H1 (cell line): ENCODE results near the gene CD226. TPM values are rescaled to one million over a fixed set of nuclear protein-coding genes. Genes with fewer than 3 reads are reported as not detected.
A peak's percentile ranks its signal among the peaks of the same experiment; 100 is the strongest.

ENCODE experiments used
- CTCF ChIA-PET: fragments of 300-600 bp; sonication (Branson Sonifier 250); formaldehyde crosslinking; loops from one replicate; lab custom pipeline; 2021; ENCODE audit not compliant: partially characterized antibody; lab: Charles Lee
- POLR2A ChIA-PET: fragments of 300-600 bp; sonication (Branson Sonifier 250); formaldehyde crosslinking; loops from one replicate; lab custom pipeline; 2021; ENCODE audit warnings: inconsistent platforms; ENCODE audit not compliant: partially characterized antibody; lab: Charles Lee
- DNase-seq, 2 experiments: peaks; one replicate each; pipeline versions ENCODE4 v3.0.0 to v3.0.0-alpha.2; 2010 to 2022; ENCODE audit warnings: low spot score in 2 of 2, low read depth in 1 of 2, mixed read lengths in 1 of 2
- FAIRE-seq: peaks from 2 replicates; lab custom pipeline; 2011; peaks lifted over from hg19 to GRCh38; lab: Jason Lieb, UNC
- H2AFZ ChIP-seq: 2 replicates; pipeline ENCODE4 v1.8.1; 2012; ENCODE audit warnings: low read length, inconsistent platforms
- H2AK5ac ChIP-seq: 2 replicates; pipeline ENCODE4 v1.6.1; 2013; ENCODE audit warnings: low read depth, low read length
- H2BK120ac ChIP-seq: replicated peaks from 2 replicates; pipeline ENCODE3; 2013; ENCODE audit warnings: low read depth, low read length, inconsistent platforms
- H2BK12ac ChIP-seq: 2 replicates; pipeline ENCODE4 v1.6.1; 2013; ENCODE audit warnings: low read depth, low read length
- H2BK15ac ChIP-seq: 2 replicates; pipeline ENCODE4 v1.6.1; 2013; ENCODE audit warnings: low read length
- H2BK20ac ChIP-seq: 2 replicates; pipeline ENCODE4 v1.6.1; 2013; ENCODE audit warnings: low read length
- H2BK5ac ChIP-seq: 2 replicates; pipeline ENCODE4 v1.6.1; 2013; ENCODE audit warnings: low read depth, low read length
- H3K14ac ChIP-seq: 2 replicates; pipeline ENCODE4 v1.6.1; 2013; ENCODE audit warnings: inconsistent platforms; ENCODE audit not compliant: insufficient read length
- H3K18ac ChIP-seq: 2 replicates; pipeline ENCODE4 v1.6.1; 2013; ENCODE audit warnings: low read length; ENCODE audit errors: extremely low read depth
- H3K23ac ChIP-seq: 2 replicates; pipeline ENCODE4 v1.6.1; 2013; ENCODE audit warnings: inconsistent platforms; ENCODE audit not compliant: insufficient read length
- H3K23me2 ChIP-seq: 2 replicates; pipeline ENCODE4 v1.6.1; 2013; ENCODE audit warnings: low read depth, low read length
- H3K27ac ChIP-seq: 2 replicates; pipeline ENCODE4 v1.6.1; 2011; ENCODE audit warnings: low read depth, low read length, inconsistent platforms
- H3K27me3 ChIP-seq, 4 experiments: replicated peaks in 1 of 4; 1 replicate in 1 of 4; 2 replicates in 3 of 4; pipeline versions ENCODE4 v1.6.1 to v1.8.1; 2011 to 2013; ENCODE audit warnings: low read length in 3 of 4, mild to moderate bottlenecking in 3 of 4, inconsistent platforms in 2 of 4, mixed read lengths in 2 of 4, moderate library complexity in 1 of 4; ENCODE audit not compliant: control insufficient read depth in 3 of 4, insufficient read depth in 3 of 4; ENCODE audit errors: extremely low read depth in 1 of 4
- H3K36me3 ChIP-seq, 4 experiments: 2 replicates each; pipeline versions ENCODE4 v1.6.1 to v1.8.1; 2011 to 2013; ENCODE audit warnings: mild to moderate bottlenecking in 4 of 4, low read length in 3 of 4, moderate library complexity in 2 of 4, control low read depth in 1 of 4, inconsistent platforms in 1 of 4; ENCODE audit not compliant: insufficient read depth in 4 of 4, control insufficient read depth in 2 of 4
- H3K4ac ChIP-seq: replicated peaks from 2 replicates; pipeline ENCODE3; 2013; ENCODE audit warnings: low read length, low read depth, mixed read lengths, inconsistent platforms; ENCODE audit not compliant: insufficient read length
- H3K4me1 ChIP-seq, 4 experiments: replicated peaks in 1 of 4; 1 replicate in 1 of 4; 2 replicates in 3 of 4; pipeline versions ENCODE4 v1.6.1 to v1.8.1; 2011 to 2013; ENCODE audit warnings: low read length in 3 of 4, inconsistent platforms in 2 of 4, mixed read lengths in 1 of 4; ENCODE audit not compliant: insufficient read depth in 4 of 4, control insufficient read depth in 3 of 4
- H3K4me2 ChIP-seq, 2 experiments: 2 replicates each; pipeline versions ENCODE4 v1.6.1 to v1.8.1; 2011 to 2013; ENCODE audit warnings: low read depth in 2 of 2, low read length in 2 of 2, control low read depth in 1 of 2, inconsistent platforms in 1 of 2, mild to moderate bottlenecking in 1 of 2; ENCODE audit not compliant: insufficient read depth in 1 of 2
- H3K4me3 ChIP-seq, 4 experiments: fragments of 200-600, 300-600 bp in 1 of 4; sonication (generic), shearing (Covaris generic), sonication (Bioruptor Twin) in 1 of 4; 2 replicates each; pipeline versions ENCODE4 v1.5.1 to v1.8.1; 2011 to 2016; ENCODE audit warnings: low read length in 4 of 4, low read depth in 3 of 4, control low read depth in 2 of 4, inconsistent platforms in 2 of 4, mild to moderate bottlenecking in 2 of 4, mixed read lengths in 1 of 4, moderate library complexity in 1 of 4; ENCODE audit not compliant: insufficient read depth in 2 of 4; ENCODE audit errors: extremely low read depth in 1 of 4
- H3K56ac ChIP-seq: replicated peaks from 2 replicates; pipeline ENCODE3; 2013; ENCODE audit warnings: low read depth, mild to moderate bottlenecking, mixed read lengths, low read length, inconsistent platforms; ENCODE audit not compliant: insufficient read length
- H3K79me1 ChIP-seq: 2 replicates; pipeline ENCODE4 v1.6.1; 2013; ENCODE audit warnings: low read depth, low read length, control low read depth
- H3K79me2 ChIP-seq, 2 experiments: 2 replicates each; pipeline versions ENCODE4 v1.6.1 to v1.8.1; 2012 to 2013; ENCODE audit warnings: low read length in 2 of 2, mild to moderate bottlenecking in 2 of 2, inconsistent platforms in 1 of 2; ENCODE audit not compliant: insufficient read depth in 2 of 2, control insufficient read depth in 1 of 2
- H3K9ac ChIP-seq, 4 experiments: replicated peaks in 1 of 4; 1 replicate in 1 of 4; 2 replicates in 3 of 4; pipeline versions ENCODE4 v1.6.1 to v1.8.1; 2011 to 2013; ENCODE audit warnings: low read depth in 3 of 4, low read length in 3 of 4, control low read depth in 2 of 4, mild to moderate bottlenecking in 2 of 4, moderate library complexity in 2 of 4, inconsistent platforms in 1 of 4; ENCODE audit errors: extremely low read depth in 1 of 4
- H3K9me3 ChIP-seq, 2 experiments: 2 replicates each; pipeline versions ENCODE4 v1.6.1 to v1.8.1; 2012 to 2013; ENCODE audit warnings: mild to moderate bottlenecking in 2 of 2, moderate library complexity in 2 of 2, control low read depth in 1 of 2, inconsistent platforms in 1 of 2, low read depth in 1 of 2, low read length in 1 of 2, mixed read lengths in 1 of 2; ENCODE audit not compliant: insufficient read depth in 2 of 2
- H4K20me1 ChIP-seq, 2 experiments: replicated peaks in 1 of 2; 2 replicates each; pipeline versions ENCODE3 to v1.8.1; 2011 to 2013; ENCODE audit warnings: inconsistent platforms in 2 of 2, low read length in 2 of 2, mild to moderate bottlenecking in 1 of 2; ENCODE audit not compliant: insufficient read depth in 2 of 2, control insufficient read depth in 1 of 2
- H4K5ac ChIP-seq: 2 replicates; pipeline ENCODE4 v1.6.1; 2013; ENCODE audit warnings: low read length, low read depth, mixed read lengths, inconsistent platforms; ENCODE audit not compliant: insufficient read length
- H4K8ac ChIP-seq: 2 replicates; pipeline ENCODE4 v1.8.0; 2013; ENCODE audit warnings: mild to moderate bottlenecking, moderate library complexity, low read length, inconsistent platforms; ENCODE audit not compliant: insufficient read depth; ENCODE audit errors: extremely low read depth
- H4K91ac ChIP-seq: replicated peaks from 2 replicates; pipeline ENCODE3; 2013; ENCODE audit warnings: low read length, mixed read lengths, inconsistent platforms; ENCODE audit not compliant: insufficient read length
- CHD1 ChIP-seq: IDR thresholded peaks from 2 replicates; pipeline ENCODE4 v1.6.1; 2012; ENCODE audit warnings: low read depth, low read length, improper control_type of control experiment
- GABPA ChIP-seq: IDR thresholded peaks from 2 replicates; pipeline ENCODE4 v1.6.1; 2011; ENCODE audit warnings: mild to moderate bottlenecking, low read length, moderate library complexity, borderline replicate concordance; ENCODE audit not compliant: insufficient read depth
- MAFK ChIP-seq: IDR thresholded peaks from 2 replicates; pipeline ENCODE4 v1.6.1; 2012; ENCODE audit warnings: low read depth, mild to moderate bottlenecking, improper control_type of control experiment, low read length
- SP2 ChIP-seq: IDR thresholded peaks from 2 replicates; pipeline ENCODE4 v1.6.1; 2012; ENCODE audit warnings: mild to moderate bottlenecking, low read length, inconsistent platforms
- WGBS, 2 experiments: shearing (Covaris generic) in 1 of 2; methylation state at CpG; one replicate each; pipeline versions ENCODE4 v1.1.6 to v1.1.7; 2013 to 2015; ENCODE audit warnings: low lambda C conversion rate in 2 of 2, mixed read lengths in 2 of 2, inconsistent platforms in 1 of 2, low coverage in 1 of 2, missing lambda C conversion rate in 1 of 2; ENCODE audit not compliant: insufficient replicate concordance in 2 of 2, insufficient coverage in 1 of 2, insufficient read length in 1 of 2; ENCODE audit errors: extremely low coverage in 1 of 2, missing lambda C conversion rate in 1 of 2; 5-methylcytosine and 5-hydroxymethylcytosine counted together
- polyA plus RNA-seq, 7 experiments: library from polyadenylated mRNA; depleted of rRNA in 3 of 7; stranded (reverse) in 5 of 7; unstranded in 2 of 7; fragments of >200 nt in 5 of 7; fragments of 200-250 nt in 2 of 7; gene quantifications; 1 replicate in 5 of 7; 2 replicates in 1 of 7; 4 replicates in 1 of 7; pipeline versions ENCODE4 v1.2.1 to v1.2.3, GENCODE V29; 2011 to 2013; ENCODE audit warnings: missing spikeins in 2 of 7, mixed read lengths in 2 of 7
- total RNA-seq: library from RNA; stranded (reverse); fragmentation: NEBNext Ultra II Directional; extraction: Animal tissue kit (Norgen Biotek cat#: 25700); gene quantifications from 2 replicates; pipeline ENCODE4 v1.2.1, GENCODE V29; 2021

Gene CD226
- total and polyA plus RNA-seq, 2 of the 8 experiments (the other 6 are each of a cell fraction or from before 2014, with no cell fraction given) = not detected

GRCh38 chr18:69944436-69944835 is 3.2 kb downstream of the CD226 start:
- Histone ChIP-seq H4K20me1 (no peaks in the 10 kb centered on the region), H3K23me2 (0 out of 2 replicates have a peak, but pooled peaks cover under 1% of the 10 kb centered on the region), H3K79me2 (no peaks in the 10 kb centered on the region), H4K91ac (no peak overlapping the region), H3K56ac (no peak overlapping the region), H4K5ac (no peak overlapping the region), H3K4me3 (no peak overlapping the region), H3K4me2 (0 out of 4 replicates have a peak overlapping the region, but pooled peaks of 1 of the 2 experiments have one; percentile 11), H2BK5ac (no peak overlapping the region), H2BK15ac (no peak overlapping the region), H3K9me3 (no peaks in the 10 kb centered on the region), H3K79me1 (no peaks in the 10 kb centered on the region), H3K4ac (no peak overlapping the region), H3K18ac (no peak overlapping the region), H3K14ac (no peak overlapping the region), H3K9ac (no peak overlapping the region), H4K8ac (no peak overlapping the region), H2AK5ac (no peak overlapping the region), H3K36me3 (no peaks in the 10 kb centered on the region; a peak in 1 of 8 replicates), H3K4me1 (peaks cover 0 to 5% (median 0%) of the 10 kb centered on the region in 4 experiments; a peak in 1 of 7 replicates), H2BK120ac (no peak overlapping the region), H2AFZ (no peak overlapping the region), H3K27me3 (no peaks in the 10 kb centered on the region), H2BK20ac (no peak overlapping the region), H3K27ac (no peak overlapping the region), H3K23ac (no peak overlapping the region), H2BK12ac (no peak overlapping the region)
- DNase-seq = no peak
- no peak for FAIRE-seq
- POLR2A ChIA-PET = interaction anchor here (1.3 kb wide), 1 partner anchor 9 kb away, joined by 3 read pairs; no protein-coding TSS in a partner anchor
- 70% methylated on average over 2 of the region's 2 CpGs; no CpG with 5 or more reads in 1 of the 2 experiments for WGBS, 2 experiments
- CTCF ChIA-PET = interaction anchor here (0.7 to 1.6 kb wide), 9 partner anchors 12 to 511 kb away, joined by 3 to 4 read pairs (median 3); no protein-coding TSS in a partner anchor
- TF ChIP-seq GABPA = no peak
- no peak for TF ChIP-seq SP2
- no peak for TF ChIP-seq CHD1
- no peak for TF ChIP-seq MAFK
